H9 (cell line): ENCODE results near the gene EPHA10. TPM values are rescaled to one million over a fixed set of nuclear protein-coding genes. Genes with fewer than 3 reads are reported as not detected.

Experiments
- DNase-seq: peaks from one replicate; pipeline ENCODE4 v3.0.0-alpha.2; 2017
- H2AFZ ChIP-seq: one replicate; pipeline ENCODE4 v1.6.1; 2013; ENCODE audit warnings: mild to moderate bottlenecking, low read length, control low read depth, moderate library complexity
- H2AK5ac ChIP-seq: 2 replicates; pipeline ENCODE4 v1.6.1; 2013; ENCODE audit warnings: low read length, control low read depth, mixed read lengths; ENCODE audit not compliant: insufficient read length
- H2BK120ac ChIP-seq: one replicate; pipeline ENCODE4 v1.6.1; 2013; ENCODE audit warnings: low read depth, mild to moderate bottlenecking, low read length, control low read depth, inconsistent platforms; ENCODE audit not compliant: poor library complexity, severe bottlenecking
- H2BK12ac ChIP-seq: 2 replicates; pipeline ENCODE4 v1.6.1; 2013; ENCODE audit warnings: low read length, control low read depth, mixed read lengths, low read depth; ENCODE audit not compliant: insufficient read length
- H2BK15ac ChIP-seq: 2 replicates; pipeline ENCODE4 v1.6.1; 2013; ENCODE audit warnings: low read depth, low read length, control low read depth
- H2BK20ac ChIP-seq: one replicate; pipeline ENCODE4 v1.6.1; 2013; ENCODE audit warnings: low read depth, mild to moderate bottlenecking, low read length, control low read depth, inconsistent platforms; ENCODE audit not compliant: poor library complexity, severe bottlenecking
- H2BK5ac ChIP-seq: 2 replicates; pipeline ENCODE4 v1.6.1; 2013; ENCODE audit warnings: low read length, control low read depth, mixed read lengths; ENCODE audit not compliant: insufficient read length
- H3K14ac ChIP-seq: 2 replicates; pipeline ENCODE4 v1.6.1; 2013; ENCODE audit warnings: low read length, control low read depth; ENCODE audit not compliant: insufficient read depth
- H3K18ac ChIP-seq: 2 replicates; pipeline ENCODE4 v1.6.1; 2013; ENCODE audit warnings: low read depth, mild to moderate bottlenecking, mixed read lengths, low read length, control low read depth; ENCODE audit not compliant: insufficient read length
- H3K23ac ChIP-seq: 2 replicates; pipeline ENCODE4 v1.6.1; 2013; ENCODE audit warnings: low read length, control low read depth, mixed read lengths, low read depth; ENCODE audit not compliant: insufficient read length
- H3K23me2 ChIP-seq: 2 replicates; pipeline ENCODE4 v1.6.1; 2013; ENCODE audit warnings: low read depth, mild to moderate bottlenecking, mixed read lengths, low read length, control low read depth; ENCODE audit not compliant: insufficient read length, poor library complexity, severe bottlenecking
- H3K27ac ChIP-seq: 2 replicates; pipeline ENCODE4 v1.5.1; 2013; ENCODE audit warnings: low read length, control low read depth, mixed read lengths, low read depth; ENCODE audit not compliant: insufficient read length
- H3K27me3 ChIP-seq: 2 replicates; pipeline ENCODE4 v1.6.1; 2013; ENCODE audit warnings: low read length, control low read depth, inconsistent platforms; ENCODE audit not compliant: insufficient read depth
- H3K4ac ChIP-seq: 2 replicates; pipeline ENCODE4 v1.6.1; 2013; ENCODE audit warnings: low read depth, mild to moderate bottlenecking, control low read depth, inconsistent platforms, low read length, moderate library complexity
- H3K4me1 ChIP-seq: 2 replicates; pipeline ENCODE4 v1.6.1; 2013; ENCODE audit warnings: low read length, control low read depth, inconsistent platforms; ENCODE audit not compliant: insufficient read depth
- H3K4me2 ChIP-seq: 2 replicates; pipeline ENCODE4 v1.6.1; 2013; ENCODE audit warnings: low read length, control low read depth, mixed read lengths; ENCODE audit not compliant: insufficient read length, insufficient read depth
- H3K56ac ChIP-seq: 2 replicates; pipeline ENCODE4 v1.6.1; 2013; ENCODE audit warnings: low read depth, mild to moderate bottlenecking, mixed read lengths, low read length, control low read depth; ENCODE audit not compliant: insufficient read length
- H3K79me1 ChIP-seq: 2 replicates; pipeline ENCODE4 v1.6.1; 2013; ENCODE audit warnings: low read depth, mild to moderate bottlenecking, moderate library complexity, low read length, control low read depth, inconsistent platforms; ENCODE audit not compliant: insufficient read depth, poor library complexity, severe bottlenecking
- H3K79me2 ChIP-seq: 2 replicates; pipeline ENCODE4 v1.6.1; 2013; ENCODE audit warnings: low read length, control low read depth, inconsistent platforms; ENCODE audit not compliant: insufficient read depth
- H3K9ac ChIP-seq: 2 replicates; pipeline ENCODE4 v1.6.1; 2013; ENCODE audit warnings: low read length, control low read depth, mixed read lengths; ENCODE audit not compliant: insufficient read length; ENCODE audit errors: extremely low read depth
- H3K9me3 ChIP-seq: one replicate; pipeline ENCODE4 v1.6.1; 2013; ENCODE audit warnings: low read depth, low read length, inconsistent platforms; ENCODE audit not compliant: control insufficient read depth
- H3T11ph ChIP-seq: one replicate; pipeline ENCODE4 v1.6.1; 2013; ENCODE audit warnings: mild to moderate bottlenecking, low read length, control low read depth, inconsistent platforms
- H4K20me1 ChIP-seq: one replicate; pipeline ENCODE4 v1.6.1; 2013; ENCODE audit not compliant: control insufficient read depth, insufficient read length, insufficient read depth
- H4K5ac ChIP-seq: 2 replicates; pipeline ENCODE4 v1.6.1; 2013; ENCODE audit warnings: low read depth, mild to moderate bottlenecking, mixed read lengths, low read length, control low read depth; ENCODE audit not compliant: insufficient read length
- H4K8ac ChIP-seq: replicated peaks from 2 replicates; pipeline ENCODE4 v1.6.1; 2013; ENCODE audit warnings: low read length, control low read depth, mixed read lengths, low read depth; ENCODE audit not compliant: insufficient read length
- H4K91ac ChIP-seq: 2 replicates; pipeline ENCODE4 v1.6.1; 2013; ENCODE audit warnings: low read depth, mild to moderate bottlenecking, moderate library complexity, mixed read lengths, low read length, control low read depth; ENCODE audit not compliant: insufficient read length
- H3K27ac Mint-ChIP-seq, 3 experiments: 2 replicates in 2 of 3; 3 replicates in 1 of 3; pipeline ENCODE4 v1.8.0; 2020 to 2021; ENCODE audit warnings: mixed read lengths in 3 of 3, mild to moderate bottlenecking in 1 of 3, moderate library complexity in 1 of 3
- H3K27me3 Mint-ChIP-seq: 2 replicates; pipeline ENCODE4 v1.8.0; 2021; ENCODE audit warnings: low read depth, mild to moderate bottlenecking, moderate library complexity, mixed read lengths
- H3K36me3 Mint-ChIP-seq, 3 experiments: 2 replicates in 2 of 3; 3 replicates in 1 of 3; pipeline ENCODE4 v1.8.0; 2020 to 2021; ENCODE audit warnings: low read depth in 3 of 3, mixed read lengths in 3 of 3; ENCODE audit not compliant: insufficient read depth in 1 of 3
- H3K4me1 Mint-ChIP-seq, 2 experiments: 2 replicates each; pipeline ENCODE4 v1.8.0; 2020; ENCODE audit warnings: mixed read lengths in 2 of 2
- H3K4me3 Mint-ChIP-seq, 2 experiments: 2 replicates in 1 of 2; 3 replicates in 1 of 2; pipeline ENCODE4 v1.8.0; 2020 to 2021; ENCODE audit warnings: mild to moderate bottlenecking in 2 of 2, mixed read lengths in 2 of 2, moderate library complexity in 1 of 2
- H3K9me3 Mint-ChIP-seq, 2 experiments: 2 replicates in 1 of 2; 3 replicates in 1 of 2; pipeline ENCODE4 v1.8.0; 2020; ENCODE audit warnings: mild to moderate bottlenecking in 2 of 2, mixed read lengths in 2 of 2, moderate library complexity in 1 of 2
- CTCF ChIP-seq: fragments of 200-600 bp; sonication (generic); conservative IDR thresholded peaks from 3 replicates; pipeline ENCODE4 v1.8.0; 2021; ENCODE audit warnings: antibody characterized with exemption, mild to moderate bottlenecking
- WGBS: extraction: QIAGEN DNeasy Blood & Tissue Kit; methylation state at CpG from one replicate; pipeline ENCODE4 v1.1.7; 2013; ENCODE audit warnings: missing lambda C conversion rate, low lambda C conversion rate, mixed read lengths; ENCODE audit not compliant: insufficient read length; ENCODE audit errors: extremely low coverage; 5-methylcytosine and 5-hydroxymethylcytosine counted together
- total RNA-seq: library from RNA; stranded (reverse); gene quantifications from 2 replicates; pipeline ENCODE4 v1.2.1, GENCODE V29; 2021

The EPHA10 gene
- total RNA-seq, 1 experiment from 2014 or later, result 0.96 TPM

DNA sequence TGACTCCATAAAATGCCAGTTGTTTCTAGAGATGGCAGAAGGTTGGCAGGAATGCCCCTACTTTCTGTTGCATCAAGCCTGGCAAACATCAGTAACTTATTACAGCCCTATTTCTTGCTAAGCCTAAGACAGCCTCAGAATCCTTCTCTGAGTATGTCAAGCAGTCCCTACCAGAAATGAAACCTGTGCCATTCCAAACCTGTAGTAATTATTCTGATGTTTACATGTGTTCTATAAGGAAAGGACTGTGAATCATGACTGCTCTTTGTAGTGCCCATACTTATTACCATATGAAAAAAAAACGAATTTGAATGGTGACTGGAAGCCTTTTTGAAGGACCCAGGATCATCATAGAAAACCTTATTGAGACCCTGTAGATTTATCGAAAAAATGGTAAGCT lies 67.2 kb downstream of the EPHA10 start:
- no peak for TF ChIP-seq CTCF
- Histone ChIP-seq H2AFZ (no peak overlapping the region), H3K9ac (no peak overlapping the region), H4K20me1 (no peaks in the 10 kb centered on the region), H2BK5ac (no peak overlapping the region), H3K79me1 (no peaks in the 10 kb centered on the region), H4K5ac (no peak overlapping the region), H3K4me1 (no peaks in the 10 kb centered on the region), H3K56ac (no peak overlapping the region), H3K79me2 (no peaks in the 10 kb centered on the region), H2BK120ac (no peak overlapping the region), H4K8ac (no peak overlapping the region), H3T11ph (no peak overlapping the region), H2BK12ac (no peak overlapping the region), H2BK15ac (no peak overlapping the region), H3K23me2 (no peaks in the 10 kb centered on the region), H3K27me3 (no peaks in the 10 kb centered on the region), H3K23ac (no peak overlapping the region), H3K14ac (no peak overlapping the region), H3K9me3 (no peaks in the 10 kb centered on the region), H3K18ac (no peak overlapping the region), H3K27ac (no peak overlapping the region), H2BK20ac (no peak overlapping the region), H4K91ac (no peak overlapping the region), H3K4me2 (no peak overlapping the region), H3K4ac (no peak overlapping the region), H2AK5ac (no peak overlapping the region)
- no peak overlapping the region for H3K27ac Mint-ChIP-seq
- no peak for DNase-seq
- no peaks in the 10 kb centered on the region for H3K4me1 Mint-ChIP-seq
- peaks cover 41 to 76% (median 69%) of the 10 kb centered on the region in 3 experiments for H3K36me3 Mint-ChIP-seq
- no peak overlapping the region for H3K4me3 Mint-ChIP-seq
- H3K27me3 Mint-ChIP-seq, result no peaks in the 10 kb centered on the region
- no peaks in the 10 kb centered on the region for H3K9me3 Mint-ChIP-seq
- no CpG with 5 or more reads among the region's 2 CpGs for WGBS
